Ascending aorta (tissue), 2 donors: Measurements from ENCODE around the gene M1AP. TPM values are rescaled to one million over a fixed set of nuclear protein-coding genes. Genes with fewer than 3 reads are reported as not detected.
A peak's percentile ranks its signal among the peaks of the same experiment; 100 is the strongest.

ENCODE experiments used
- DNase-seq, 2 donors: peaks; one replicate each; pipeline ENCODE4 v3.0.0-alpha.2; 2019; ENCODE audit warnings: low spot score in 2 of 2
- H3K27ac ChIP-seq, 2 donors: fragments of 200-600 bp; sonication (generic); one replicate each; pipeline ENCODE4 v1.5.1; 2016 to 2017; ENCODE audit warnings: mild to moderate bottlenecking in 1 of 2
- H3K27me3 ChIP-seq: fragments of 200-600 bp; sonication (generic); one replicate; pipeline ENCODE4 v1.5.1; 2017
- H3K36me3 ChIP-seq, 2 donors: fragments of 200-600 bp; sonication (generic); one replicate each; pipeline ENCODE4 v1.5.1; 2016
- H3K4me1 ChIP-seq, 2 donors: fragments of 200-600 bp; sonication (generic); one replicate each; pipeline ENCODE4 v1.5.1; 2016 to 2017; ENCODE audit warnings: mild to moderate bottlenecking in 1 of 2
- H3K4me3 ChIP-seq, 2 donors: fragments of 200-600 bp; sonication (generic); one replicate each; pipeline ENCODE4 v1.5.1; 2016 to 2017; ENCODE audit warnings: mild to moderate bottlenecking in 1 of 2
- H3K9me3 ChIP-seq, 2 donors: fragments of 200-600 bp; sonication (generic); one replicate each; pipeline ENCODE4 v1.5.1; 2016
- intact Hi-C: fragments of 100-400 bp; cut with DNase I; formaldehyde crosslinking; loops from one replicate; pipeline ENCODE4 v1.15.1; 2023
- total RNA-seq: library from RNA; depleted of rRNA; stranded (reverse); fragments of >200 nt; gene quantifications from one replicate; pipeline ENCODE4 v1.1.0, GENCODE V29; 2016
- TF ChIP-seq, protein P1 (sequence below), 3 experiments: fragments of 200-600 bp in 2 of 3; fragments of 450-650 bp in 1 of 3; sonication (generic) in 2 of 3; IDR thresholded peaks; one replicate each; pipeline ENCODE4 v1.5.1; 2016 to 2019; ENCODE audit warnings: antibody characterized with exemption in 3 of 3, mild to moderate bottlenecking in 1 of 3, moderate library complexity in 1 of 3

The M1AP gene
- total RNA-seq, 1 donor from 2014 or later: not detected

DNA sequence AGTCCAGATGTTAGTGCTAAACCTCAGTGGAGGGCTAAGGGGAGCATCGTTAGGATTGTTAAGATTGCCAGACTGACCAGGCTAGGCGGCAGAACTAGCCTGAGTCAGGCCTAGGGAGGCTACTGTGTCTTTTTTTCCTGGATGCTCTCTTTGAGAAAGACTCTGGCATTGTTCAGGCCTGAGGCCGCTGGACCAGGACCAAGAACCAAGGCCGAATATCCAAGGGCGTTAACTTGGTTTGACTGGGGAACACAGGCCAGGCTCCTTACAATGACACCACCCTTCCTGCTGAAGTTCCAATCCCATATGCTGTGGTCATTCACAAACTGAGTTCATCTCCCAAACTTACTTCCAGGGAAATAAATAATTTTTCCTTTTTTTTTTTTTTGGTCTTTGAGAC, 107.8 kb downstream of the M1AP start:
- intact Hi-C loops: no loop called here
- Histone ChIP-seq H3K4me3 (no peak overlapping the region), H3K27ac (peak overlapping the region in 1 of 2 donors; percentile 12), H3K36me3 (no peaks in the 10 kb centered on the region), H3K9me3 (no peaks in the 10 kb centered on the region), H3K4me1 (no peaks in the 10 kb centered on the region), H3K27me3 (no peaks in the 10 kb centered on the region)
- TF ChIP-seq, protein P1, sequence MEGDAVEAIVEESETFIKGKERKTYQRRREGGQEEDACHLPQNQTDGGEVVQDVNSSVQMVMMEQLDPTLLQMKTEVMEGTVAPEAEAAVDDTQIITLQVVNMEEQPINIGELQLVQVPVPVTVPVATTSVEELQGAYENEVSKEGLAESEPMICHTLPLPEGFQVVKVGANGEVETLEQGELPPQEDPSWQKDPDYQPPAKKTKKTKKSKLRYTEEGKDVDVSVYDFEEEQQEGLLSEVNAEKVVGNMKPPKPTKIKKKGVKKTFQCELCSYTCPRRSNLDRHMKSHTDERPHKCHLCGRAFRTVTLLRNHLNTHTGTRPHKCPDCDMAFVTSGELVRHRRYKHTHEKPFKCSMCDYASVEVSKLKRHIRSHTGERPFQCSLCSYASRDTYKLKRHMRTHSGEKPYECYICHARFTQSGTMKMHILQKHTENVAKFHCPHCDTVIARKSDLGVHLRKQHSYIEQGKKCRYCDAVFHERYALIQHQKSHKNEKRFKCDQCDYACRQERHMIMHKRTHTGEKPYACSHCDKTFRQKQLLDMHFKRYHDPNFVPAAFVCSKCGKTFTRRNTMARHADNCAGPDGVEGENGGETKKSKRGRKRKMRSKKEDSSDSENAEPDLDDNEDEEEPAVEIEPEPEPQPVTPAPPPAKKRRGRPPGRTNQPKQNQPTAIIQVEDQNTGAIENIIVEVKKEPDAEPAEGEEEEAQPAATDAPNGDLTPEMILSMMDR (IDR thresholded peaks at IDR 0.05): no peak
- no peak for DNase-seq

DNA sequence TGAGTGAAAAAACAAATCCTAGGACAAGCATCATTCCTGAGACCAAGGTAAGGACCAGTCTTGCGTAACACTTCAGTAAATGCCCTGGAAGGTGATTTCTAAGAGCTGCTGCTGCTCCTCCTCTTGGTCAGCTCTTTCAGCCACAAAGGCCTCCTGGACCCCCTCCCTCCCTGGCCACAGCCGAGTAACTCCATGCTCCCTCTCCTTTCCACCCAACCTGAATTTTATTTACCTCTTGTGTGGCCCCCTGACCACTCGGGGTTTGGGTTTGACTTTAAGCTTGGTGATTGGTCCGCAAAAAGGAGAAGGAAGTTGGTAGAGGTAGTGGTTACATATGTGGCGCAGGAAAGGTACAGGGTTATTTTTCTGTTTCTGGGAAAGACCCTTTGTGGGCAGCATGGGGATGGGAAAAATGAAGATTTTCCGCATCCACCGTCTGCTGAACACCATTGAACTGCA, 109.2 kb downstream of the M1AP start:
- Histone ChIP-seq H3K27ac (no peak overlapping the region), H3K4me3 (no peak overlapping the region), H3K36me3 (no peaks in the 10 kb centered on the region), H3K9me3 (no peaks in the 10 kb centered on the region), H3K4me1 (no peaks in the 10 kb centered on the region), H3K27me3 (no peaks in the 10 kb centered on the region)
- TF ChIP-seq, protein P1 (IDR thresholded peaks at IDR 0.05): no peak
- no peak for DNase-seq
- intact Hi-C loops: no loop called here

DNA sequence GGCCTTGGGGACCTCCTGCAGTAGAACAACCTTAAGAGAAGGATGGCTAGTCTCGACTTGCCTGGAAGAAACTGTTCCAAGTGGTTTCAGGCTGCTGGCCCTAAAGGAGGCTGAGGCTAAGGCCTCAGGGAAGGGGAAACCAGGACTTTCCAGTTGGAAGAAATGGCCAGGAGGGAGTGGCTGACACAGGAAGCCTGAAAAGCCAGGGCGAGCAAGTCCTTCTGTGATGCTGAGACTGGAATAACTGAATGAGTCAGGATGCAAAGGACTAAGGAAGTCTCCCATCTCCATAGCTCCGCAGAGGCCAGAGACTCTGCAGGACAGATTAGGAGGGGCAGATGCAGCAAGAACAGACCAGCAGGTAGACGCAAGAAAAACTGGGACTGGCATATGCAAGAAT, 111.0 kb downstream of the M1AP start:
- no peak overlapping the region for H3K4me3 ChIP-seq
- no peak overlapping the region for H3K27ac ChIP-seq
- intact Hi-C loops: no loop called here
- TF ChIP-seq, protein P1 (IDR thresholded peaks at IDR 0.05): no peak
- H3K9me3 ChIP-seq: no peaks in the 10 kb centered on the region
- H3K4me1 ChIP-seq: no peaks in the 10 kb centered on the region
- DNase-seq: no peak
- peaks cover 0 to 15% of the 10 kb centered on the region in 2 donors for H3K36me3 ChIP-seq
- no peaks in the 10 kb centered on the region for H3K27me3 ChIP-seq

DNA sequence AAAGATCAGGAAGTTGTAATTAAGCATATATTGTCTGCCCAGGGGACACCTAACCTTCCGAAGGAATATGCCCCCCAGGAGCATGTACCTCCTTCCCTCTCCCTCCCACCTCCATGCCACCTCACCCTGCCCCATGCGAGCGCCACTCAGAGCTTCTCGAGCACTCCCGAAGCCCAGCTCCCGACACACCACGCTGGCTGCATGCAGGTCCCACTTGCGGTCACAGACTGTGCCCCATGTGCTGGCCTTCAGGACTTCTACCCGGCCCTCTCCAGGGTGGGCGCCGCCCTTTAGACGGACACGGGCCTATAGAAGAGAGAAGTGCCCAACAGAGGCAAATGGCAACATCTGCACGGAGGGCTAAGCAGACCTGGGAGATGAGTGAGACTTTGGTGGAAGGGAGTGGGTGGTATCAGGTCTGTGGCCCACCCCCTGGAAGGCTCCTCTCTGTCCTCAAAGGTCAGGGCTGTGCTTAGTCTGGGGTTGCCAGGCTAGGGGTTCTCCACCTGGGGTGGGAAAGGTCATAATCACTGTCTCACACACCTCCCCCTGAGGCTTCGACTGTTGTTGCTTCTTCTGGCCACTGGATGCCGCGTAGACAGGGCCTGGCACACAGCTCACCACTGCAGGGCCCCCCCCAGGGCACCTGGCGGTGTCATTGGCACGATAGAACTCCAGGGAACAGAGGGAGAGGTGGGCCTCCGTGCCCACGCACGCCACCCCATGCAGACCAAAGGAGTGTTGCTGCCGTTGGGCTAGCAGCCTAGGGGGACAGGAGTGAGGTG, 111.8 kb downstream of the M1AP start:
- Histone ChIP-seq H3K27ac (no peak overlapping the region), H3K27me3 (no peaks in the 10 kb centered on the region), H3K4me1 (peaks cover 0 to 4% of the 10 kb centered on the region in 2 donors), H3K36me3 (peaks cover 0 to 19% of the 10 kb centered on the region in 2 donors), H3K4me3 (no peak overlapping the region), H3K9me3 (no peaks in the 10 kb centered on the region)
- TF ChIP-seq, protein P1 (IDR thresholded peaks at IDR 0.05): no peak
- intact Hi-C loops: no loop called here
- DNase-seq: no peak

DNA sequence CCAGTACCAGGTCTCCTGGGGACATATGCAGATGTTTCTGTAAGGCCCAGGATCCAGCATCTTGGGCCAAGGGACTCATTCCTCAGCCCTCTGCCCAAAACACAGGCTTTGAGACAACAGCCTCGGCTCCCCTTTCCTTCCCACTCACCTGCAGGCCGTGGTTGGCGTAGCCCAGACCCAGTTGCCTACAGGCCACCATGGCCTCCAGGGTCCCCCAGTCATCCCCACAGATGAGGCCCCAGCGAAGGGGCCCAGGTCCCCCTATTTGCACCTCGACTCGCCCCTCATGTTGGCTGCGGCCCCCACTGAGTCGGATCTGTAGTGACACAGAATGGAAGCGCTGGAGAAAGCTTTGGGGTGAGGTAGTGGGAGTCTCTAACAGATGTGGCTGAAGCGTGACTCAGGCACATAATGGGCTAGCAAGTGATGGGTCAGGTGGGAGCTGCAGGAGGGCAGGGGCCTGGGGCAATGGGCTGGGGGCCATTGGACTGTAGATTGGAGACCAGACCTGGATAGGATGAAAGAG, 112.6 kb downstream of the M1AP start:
- Histone ChIP-seq H3K27ac (no peak overlapping the region), H3K27me3 (no peaks in the 10 kb centered on the region), H3K36me3 (peaks cover 0 to 19% of the 10 kb centered on the region in 2 donors), H3K4me3 (no peak overlapping the region), H3K4me1 (peaks cover 6 to 12% of the 10 kb centered on the region in 2 donors), H3K9me3 (no peaks in the 10 kb centered on the region)
- DNase-seq: no peak
- intact Hi-C loops: no loop called here
- TF ChIP-seq, protein P1 (IDR thresholded peaks at IDR 0.05): no peak
